ENCODE results near the gene CRELD2.

- TF ChIP-seq TAF1 (IDR thresholded peaks at IDR 0.05; ENCODE audit: borderline replicate concordance, low read depth, low read length) = no peak
- TF ChIP-seq POLR2AphosphoS5 (IDR thresholded peaks at IDR 0.05; ENCODE audit: low read depth, low read length) = peak; percentile 36; the same call in 1 of the 2 replicates
- no peak; the same call in 1 of the 2 replicates for TF ChIP-seq POLR2A (IDR thresholded peaks at IDR 0.05; ENCODE audit: low read depth, low read length)
Measured at GRCh38 chr22:49972163-49973017, 54.0 kb downstream of the CRELD2 start.

Measured in GM12892 (cell line).